Thyroid gland (tissue), 4 donors: ENCODE results near the gene NLGN1.

Experiments used
- POLR2A ChIP-seq, 2 donors: fragments of 450-650 bp; IDR thresholded peaks; one replicate each; pipeline ENCODE4 v1.6.1; 2017; ENCODE audit warnings: antibody characterized with exemption in 2 of 2, mild to moderate bottlenecking in 2 of 2, moderate library complexity in 1 of 2
- TF ChIP-seq, protein P1 (sequence below), 6 experiments: fragments of 200-600 bp in 3 of 6; fragments of 450-650 bp in 3 of 6; sonication (generic) in 3 of 6; IDR thresholded peaks; one replicate each; pipeline ENCODE4 v1.5.1; 2016 to 2019; ENCODE audit warnings: antibody characterized with exemption in 6 of 6, mild to moderate bottlenecking in 2 of 6, inconsistent platforms in 1 of 6, moderate library complexity in 1 of 6

DNA sequence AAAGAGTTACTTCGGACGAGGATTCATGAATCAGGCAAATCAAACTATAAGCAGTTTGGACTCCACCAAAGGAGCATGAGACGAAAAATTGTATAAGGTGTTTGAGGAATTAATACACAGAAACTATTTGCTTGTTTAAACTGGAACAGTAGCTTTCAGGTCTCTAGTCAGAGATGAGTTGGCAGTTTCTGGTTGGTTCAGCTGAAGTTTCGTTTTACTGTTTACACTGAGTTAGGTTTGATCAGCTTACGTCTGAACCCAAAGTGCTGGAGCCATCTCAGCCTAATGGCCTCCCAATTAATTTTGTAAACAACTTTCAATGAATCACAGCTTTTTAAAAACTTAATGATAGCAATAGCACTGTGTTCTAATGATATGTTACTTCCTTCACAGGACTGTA lies 703.7 kb downstream of the NLGN1 start:
- TF ChIP-seq POLR2A (IDR thresholded peaks at IDR 0.05) = no peak
- TF ChIP-seq, protein P1, sequence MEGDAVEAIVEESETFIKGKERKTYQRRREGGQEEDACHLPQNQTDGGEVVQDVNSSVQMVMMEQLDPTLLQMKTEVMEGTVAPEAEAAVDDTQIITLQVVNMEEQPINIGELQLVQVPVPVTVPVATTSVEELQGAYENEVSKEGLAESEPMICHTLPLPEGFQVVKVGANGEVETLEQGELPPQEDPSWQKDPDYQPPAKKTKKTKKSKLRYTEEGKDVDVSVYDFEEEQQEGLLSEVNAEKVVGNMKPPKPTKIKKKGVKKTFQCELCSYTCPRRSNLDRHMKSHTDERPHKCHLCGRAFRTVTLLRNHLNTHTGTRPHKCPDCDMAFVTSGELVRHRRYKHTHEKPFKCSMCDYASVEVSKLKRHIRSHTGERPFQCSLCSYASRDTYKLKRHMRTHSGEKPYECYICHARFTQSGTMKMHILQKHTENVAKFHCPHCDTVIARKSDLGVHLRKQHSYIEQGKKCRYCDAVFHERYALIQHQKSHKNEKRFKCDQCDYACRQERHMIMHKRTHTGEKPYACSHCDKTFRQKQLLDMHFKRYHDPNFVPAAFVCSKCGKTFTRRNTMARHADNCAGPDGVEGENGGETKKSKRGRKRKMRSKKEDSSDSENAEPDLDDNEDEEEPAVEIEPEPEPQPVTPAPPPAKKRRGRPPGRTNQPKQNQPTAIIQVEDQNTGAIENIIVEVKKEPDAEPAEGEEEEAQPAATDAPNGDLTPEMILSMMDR (IDR thresholded peaks at IDR 0.05) = no peak
